IMR-90 (cell line): ENCODE measurements around the gene FBLN7. TPM values are rescaled to one million over a fixed set of nuclear protein-coding genes. Genes with fewer than 3 reads are reported as not detected.

Experiments
- ATAC-seq: fragments of 200-7000 bp; cut with Tn5 transposase; 2 replicates; pipeline ENCODE4 v1.9.1; 2020; ENCODE audit warnings: low read depth, mild to moderate bottlenecking, moderate library complexity
- BruUV-seq: library from RNA; stranded (reverse); fragments of 400-500 nt; replicated peaks from 2 replicates; lab custom pipeline; 2021; lab: Mats Ljungman, UMichigan
- CTCF ChIA-PET: fragments of 300-600 bp; formaldehyde crosslinking; extraction: SDS; loops from one replicate; lab custom pipeline; 2021; ENCODE audit warnings: antibody characterized with exemption; lab: Yijun Ruan, JAX
- POLR2A ChIA-PET: fragments of 300-600 bp; sonication (Branson Sonifier 250); formaldehyde crosslinking; loops from one replicate; lab custom pipeline; 2022; ENCODE audit warnings: antibody characterized with exemption; ENCODE audit not compliant: unreplicated experiment; lab: Charles Lee
- DNase-seq: peaks from one replicate; pipeline ENCODE4 v3.0.0; 2013
- H2AFZ ChIP-seq: replicated peaks from 2 replicates; pipeline ENCODE3; 2013; ENCODE audit warnings: low read length, mild to moderate bottlenecking; ENCODE audit not compliant: poor library complexity
- H2AK5ac ChIP-seq: 2 replicates; pipeline ENCODE4 v1.6.1; 2013; ENCODE audit warnings: low read depth, low read length, inconsistent platforms
- H2AK9ac ChIP-seq: replicated peaks from 2 replicates; pipeline ENCODE3; 2013; ENCODE audit warnings: mild to moderate bottlenecking, low read depth, low read length, moderate library complexity; ENCODE audit not compliant: poor library complexity
- H2BK120ac ChIP-seq: 2 replicates; pipeline ENCODE4 v1.6.1; 2013; ENCODE audit warnings: low read depth, low read length, inconsistent platforms
- H2BK15ac ChIP-seq: 3 replicates; pipeline ENCODE4 v1.6.1; 2013; ENCODE audit warnings: low read depth, low read length, inconsistent platforms
- H2BK20ac ChIP-seq: 2 replicates; pipeline ENCODE4 v1.6.1; 2013; ENCODE audit warnings: low read depth, mild to moderate bottlenecking, inconsistent platforms, low read length, moderate library complexity
- H2BK5ac ChIP-seq: 2 replicates; pipeline ENCODE4 v1.6.1; 2013; ENCODE audit warnings: mild to moderate bottlenecking, low read depth, low read length, inconsistent platforms; ENCODE audit not compliant: poor library complexity, severe bottlenecking
- H3K14ac ChIP-seq: replicated peaks from 2 replicates; pipeline ENCODE4 v1.6.1; 2013; ENCODE audit warnings: low read depth, low read length, inconsistent platforms
- H3K18ac ChIP-seq: 2 replicates; pipeline ENCODE4 v1.6.1; 2013; ENCODE audit warnings: low read depth, low read length, control low read depth
- H3K23ac ChIP-seq: 2 replicates; pipeline ENCODE4 v1.6.1; 2013; ENCODE audit warnings: low read depth, low read length, inconsistent platforms
- H3K27ac ChIP-seq: 2 replicates; pipeline ENCODE4 v1.5.1; 2013; ENCODE audit warnings: mild to moderate bottlenecking, control low read depth, low read length; ENCODE audit not compliant: insufficient read depth
- H3K27me3 ChIP-seq: 2 replicates; pipeline ENCODE4 v1.6.1; 2013; ENCODE audit warnings: low read length; ENCODE audit not compliant: control insufficient read depth, insufficient read depth
- H3K36me3 ChIP-seq: 2 replicates; pipeline ENCODE4 v1.6.1; 2013; ENCODE audit warnings: low read length, mixed read lengths; ENCODE audit not compliant: control insufficient read depth, insufficient read depth
- H3K4ac ChIP-seq: 2 replicates; pipeline ENCODE4 v1.6.1; 2013; ENCODE audit warnings: low read depth, low read length, inconsistent platforms
- H3K4me1 ChIP-seq: 2 replicates; pipeline ENCODE4 v1.6.1; 2013; ENCODE audit warnings: low read length, mixed read lengths; ENCODE audit not compliant: control insufficient read depth, insufficient read depth
- H3K4me2 ChIP-seq: 2 replicates; pipeline ENCODE4 v1.6.1; 2013; ENCODE audit warnings: low read depth, mild to moderate bottlenecking, control low read depth, low read length, moderate library complexity
- H3K4me3 ChIP-seq: 2 replicates; pipeline ENCODE4 v1.5.1; 2013; ENCODE audit warnings: low read depth, mild to moderate bottlenecking, control low read depth, low read length, moderate library complexity; ENCODE audit not compliant: insufficient read depth
- H3K56ac ChIP-seq: 2 replicates; pipeline ENCODE4 v1.6.1; 2013; ENCODE audit warnings: low read length, inconsistent platforms; ENCODE audit not compliant: insufficient read depth; ENCODE audit errors: extremely low read depth
- H3K79me1 ChIP-seq, 2 experiments: 2 replicates each; pipeline ENCODE4 v1.6.1; 2013; ENCODE audit warnings: low read length in 2 of 2, inconsistent platforms in 1 of 2, low read depth in 1 of 2
- H3K9ac ChIP-seq: 2 replicates; pipeline ENCODE4 v1.6.1; 2013; ENCODE audit warnings: low read depth, low read length, control low read depth
- H3K9me1 ChIP-seq: 2 replicates; pipeline ENCODE4 v1.6.1; 2013; ENCODE audit warnings: low read length, inconsistent platforms; ENCODE audit not compliant: insufficient read depth
- H3K9me3 ChIP-seq: 2 replicates; pipeline ENCODE4 v1.6.1; 2013; ENCODE audit warnings: low read length; ENCODE audit not compliant: control insufficient read depth, insufficient read depth
- H4K20me1 ChIP-seq: 2 replicates; pipeline ENCODE4 v1.6.1; 2013; ENCODE audit warnings: low read length, inconsistent platforms; ENCODE audit not compliant: insufficient read depth
- H4K5ac ChIP-seq: 2 replicates; pipeline ENCODE4 v1.6.1; 2013; ENCODE audit warnings: mild to moderate bottlenecking, low read depth, low read length, control low read depth
- H4K8ac ChIP-seq, 2 experiments: 2 replicates each; pipeline ENCODE4 v1.6.1; 2013; ENCODE audit warnings: low read depth in 2 of 2, low read length in 2 of 2, control low read depth in 1 of 2, inconsistent platforms in 1 of 2
- H4K91ac ChIP-seq: 2 replicates; pipeline ENCODE4 v1.6.1; 2013; ENCODE audit warnings: low read depth, low read length, inconsistent platforms; ENCODE audit not compliant: insufficient read depth
- BHLHE40 ChIP-seq: fragments of 150-350 bp; IDR thresholded peaks from 2 replicates; pipeline ENCODE4 v1.6.1; 2016; ENCODE audit warnings: mild to moderate bottlenecking, low read depth, low read length
- CEBPB ChIP-seq: IDR thresholded peaks from 2 replicates; pipeline ENCODE4 v1.6.1; 2012; ENCODE audit warnings: low read depth, low read length, improper control_type of control experiment
- CHD1 ChIP-seq: IDR thresholded peaks from 2 replicates; pipeline ENCODE4 v1.6.1; 2012; ENCODE audit warnings: low read depth, low read length, improper control_type of control experiment
- CTCF ChIP-seq: conservative IDR thresholded peaks from 2 replicates; pipeline ENCODE4 v1.5.1; 2012; ENCODE audit warnings: mild to moderate bottlenecking, low read depth, low read length, improper control_type of control experiment
- ELK1 ChIP-seq: fragments of 150-350 bp; IDR thresholded peaks from 2 replicates; pipeline ENCODE4 v1.6.1; 2016; ENCODE audit warnings: low read depth, mild to moderate bottlenecking, low read length, moderate library complexity, borderline replicate concordance
- MAZ ChIP-seq: IDR thresholded peaks from 2 replicates; pipeline ENCODE4 v1.6.1; 2012; ENCODE audit warnings: low read depth, mild to moderate bottlenecking, low read length, improper control_type of control experiment, moderate library complexity, borderline replicate concordance
- MXI1 ChIP-seq: IDR thresholded peaks from 2 replicates; pipeline ENCODE4 v1.6.1; 2012; ENCODE audit warnings: low read depth, mild to moderate bottlenecking, low read length, moderate library complexity, borderline replicate concordance
- NFE2L2 ChIP-seq: fragments of 150-350 bp; IDR thresholded peaks from 2 replicates; pipeline ENCODE4 v1.6.1; 2016; ENCODE audit warnings: low read depth, mild to moderate bottlenecking, low read length
- POLR2A ChIP-seq: IDR thresholded peaks from 2 replicates; pipeline ENCODE4 v1.6.1; 2012; ENCODE audit warnings: mild to moderate bottlenecking, low read depth, low read length
- RAD21 ChIP-seq: IDR thresholded peaks from 2 replicates; pipeline ENCODE4 v1.6.1; 2012; ENCODE audit warnings: low read length, improper control_type of control experiment
- RCOR1 ChIP-seq: IDR thresholded peaks from 2 replicates; pipeline ENCODE4 v1.6.1; 2012; ENCODE audit warnings: mild to moderate bottlenecking, low read length, improper control_type of control experiment; ENCODE audit not compliant: insufficient replicate concordance
- RFX5 ChIP-seq: IDR thresholded peaks from 2 replicates; pipeline ENCODE4 v1.8.0; 2012; ENCODE audit warnings: low read depth, mild to moderate bottlenecking, low read length, moderate library complexity
- WGBS, 2 experiments: methylation state at CpG; one replicate each; pipeline versions ENCODE4 v1.1.5 to v1.1.7; 2013; ENCODE audit warnings: missing lambda C conversion rate in 2 of 2; ENCODE audit not compliant: insufficient read length in 1 of 2; ENCODE audit errors: extremely low coverage in 2 of 2; 5-methylcytosine and 5-hydroxymethylcytosine counted together
- dilution Hi-C: fragments of 300-500 bp; cut with HindIII; formaldehyde crosslinking; loops from one replicate; pipeline ENCODE4 v1.14.3; 2018; ENCODE audit warnings: low sequenced_read_pairs; ENCODE audit not compliant: unreplicated experiment
- in situ Hi-C: fragments of 300-500 bp; cut with MboI; formaldehyde crosslinking; loops from 3 replicates; pipeline ENCODE4 v1.14.3; 2019; ENCODE audit warnings: low sequenced_read_pairs, inconsistent platforms, mixed read lengths
- intact Hi-C: fragments of 100-400 bp; cut with micrococcal nuclease; formaldehyde crosslinking; loops from 2 replicates; pipeline ENCODE4 v1.10.0; 2022
- polyA plus RNA-seq, 3 experiments: library from polyadenylated mRNA; depleted of rRNA; stranded (reverse); fragments of >200 nt; gene quantifications; 2 replicates each; pipeline ENCODE4 v1.2.3, GENCODE V29; 2012; ENCODE audit warnings: low replicate concordance in 1 of 3
- total RNA-seq: library from RNA; depleted of rRNA; stranded (reverse); fragments of >200 nt; gene quantifications from 2 replicates; pipeline ENCODE4 v1.2.3, GENCODE V29; 2012

The FBLN7 gene
- total and polyA plus RNA-seq, 2 of the 4 experiments (the other 2 are of a cell fraction), result 0.18 to 1.2 TPM

DNA sequence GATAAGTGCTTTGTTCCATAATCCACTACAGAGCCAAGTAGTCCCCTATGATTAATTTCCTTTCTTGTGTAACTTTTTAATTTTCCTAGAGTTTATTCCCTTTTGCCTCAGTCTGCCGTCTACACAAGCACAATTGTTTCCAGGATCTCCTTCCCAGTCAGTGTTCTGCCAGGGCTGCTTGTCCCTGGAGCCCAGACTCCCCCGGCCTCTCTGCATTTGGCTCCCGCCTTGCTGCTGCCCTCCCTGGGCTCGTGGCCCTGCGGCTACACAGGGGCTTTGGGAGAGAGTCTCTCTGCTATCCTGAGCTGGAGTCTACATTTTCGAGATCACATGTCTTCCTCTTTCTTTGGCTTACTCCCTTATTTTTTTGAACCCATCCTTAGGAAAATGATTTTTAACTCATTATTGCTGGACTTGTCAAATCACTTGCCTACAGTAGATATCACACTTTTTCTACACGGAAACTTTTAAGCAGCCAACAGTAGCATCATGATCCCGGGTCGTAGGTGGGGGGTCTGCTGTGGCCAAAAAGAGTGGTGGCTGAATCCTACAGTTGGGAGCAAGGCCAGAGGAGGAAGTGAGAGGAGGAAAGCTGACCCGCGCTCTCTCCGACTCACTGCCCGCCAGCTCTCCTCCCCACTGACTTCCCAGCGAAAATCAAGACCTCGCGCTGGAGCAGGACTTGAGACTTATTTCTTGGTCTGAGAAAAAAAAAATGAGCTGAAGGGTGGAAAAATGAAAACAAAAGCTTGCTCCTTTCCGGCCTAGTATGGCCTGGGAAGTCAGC is 9.4 kb downstream of the FBLN7 start:
- no peak overlapping the region for H2AK5ac ChIP-seq
- H3K27me3 ChIP-seq, result no peaks in the 10 kb centered on the region
- no peak overlapping the region for H3K9ac ChIP-seq
- no peaks in the 10 kb centered on the region for H3K9me3 ChIP-seq
- no peak overlapping the region for H3K23ac ChIP-seq
- H3K18ac ChIP-seq, result no peak overlapping the region
- H2BK5ac ChIP-seq, result no peak overlapping the region
- peaks cover 10% of the 10 kb centered on the region for H3K4me1 ChIP-seq
- H3K56ac ChIP-seq, result no peak overlapping the region
- TF ChIP-seq RFX5, result no peak
- TF ChIP-seq CEBPB, result no peak
- no peak for TF ChIP-seq NFE2L2
- TF ChIP-seq BHLHE40, result no peak
- TF ChIP-seq ELK1, result no peak
- TF ChIP-seq MXI1, result no peak
- TF ChIP-seq MAZ, result no peak
- no peak for TF ChIP-seq RAD21
- TF ChIP-seq RCOR1, result no peak
- no peak for TF ChIP-seq CTCF
- no peak for TF ChIP-seq POLR2A
- no peak for TF ChIP-seq CHD1
- in situ Hi-C loops, result no loop called here
- no peaks in the 10 kb centered on the region for H4K20me1 ChIP-seq
- no peak for ATAC-seq
- H2BK15ac ChIP-seq, result no peak overlapping the region
- no peak overlapping the region for H4K8ac ChIP-seq
- H3K4ac ChIP-seq, result no peak overlapping the region
- H2BK20ac ChIP-seq, result no peak overlapping the region
- DNase-seq, result no peak
- no peak overlapping the region for H2BK120ac ChIP-seq
- H3K79me1 ChIP-seq, result 0 out of 4 replicates have a peak, but pooled peaks cover 0 to 11% of the 10 kb centered on the region in 2 experiments
- BruUV-seq, result no TSS peak
- no peak overlapping the region for H3K14ac ChIP-seq
- ChIA-PET POLR2A (no interaction called here), CTCF (interaction anchor here (0.6 kb wide), 1 partner anchor 27 kb away, joined by 6 read pairs; no protein-coding TSS in a partner anchor)
- H3K36me3 ChIP-seq, result no peaks in the 10 kb centered on the region
- no peak overlapping the region for H3K27ac ChIP-seq
- no peak overlapping the region for H4K5ac ChIP-seq
- intact Hi-C loops, result no loop called here
- dilution Hi-C loops, result no loop called here
- H3K4me3 ChIP-seq, result no peak overlapping the region
- no peak overlapping the region for H2AK9ac ChIP-seq
- WGBS, 2 experiments, result 94% methylated on average over 3 of the region's 17 CpGs; no CpG with 5 or more reads in 1 of the 2 experiments
- H2AFZ ChIP-seq, result no peak overlapping the region
- no peak overlapping the region for H3K4me2 ChIP-seq
- peaks cover 5% of the 10 kb centered on the region for H3K9me1 ChIP-seq
- H4K91ac ChIP-seq, result no peak overlapping the region
